ENCODE measurements around the gene LILRB5. TPM values are rescaled to one million over a fixed set of nuclear protein-coding genes. Genes with fewer than 3 reads are reported as not detected.
"Not testable (repeated sequence)": the region's sequence is repeated elsewhere in the genome, so short reads cannot be mapped to it uniquely, and the experiment has no call there.

The LILRB5 gene
- total RNA-seq, 1 donor from 2014 or later = 9.1 TPM

DNA sequence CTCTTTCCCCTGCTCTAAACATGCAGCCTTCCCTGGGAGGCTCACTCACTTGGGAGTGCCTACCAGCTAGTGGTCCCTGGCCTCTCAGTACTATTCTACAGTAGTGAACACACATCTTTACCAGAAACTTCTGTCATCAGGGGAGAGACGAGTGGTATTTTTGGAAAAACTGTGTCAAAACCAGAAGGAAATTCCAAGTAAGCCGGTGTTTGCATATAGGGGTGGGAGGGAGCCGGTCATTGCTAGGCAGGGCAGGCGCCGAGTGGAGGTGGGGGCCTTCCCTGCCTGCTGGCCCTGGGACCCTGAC, 49.4 kb downstream of the LILRB5 start:
- H3K9me3 ChIP-seq = no peaks in the 10 kb centered on the region
- intact Hi-C loops (cut with DNase I) = no loop called here
- peak overlapping the region; percentile 21 for H3K4me3 ChIP-seq
- no peak for DNase-seq
- TF ChIP-seq, protein P1, sequence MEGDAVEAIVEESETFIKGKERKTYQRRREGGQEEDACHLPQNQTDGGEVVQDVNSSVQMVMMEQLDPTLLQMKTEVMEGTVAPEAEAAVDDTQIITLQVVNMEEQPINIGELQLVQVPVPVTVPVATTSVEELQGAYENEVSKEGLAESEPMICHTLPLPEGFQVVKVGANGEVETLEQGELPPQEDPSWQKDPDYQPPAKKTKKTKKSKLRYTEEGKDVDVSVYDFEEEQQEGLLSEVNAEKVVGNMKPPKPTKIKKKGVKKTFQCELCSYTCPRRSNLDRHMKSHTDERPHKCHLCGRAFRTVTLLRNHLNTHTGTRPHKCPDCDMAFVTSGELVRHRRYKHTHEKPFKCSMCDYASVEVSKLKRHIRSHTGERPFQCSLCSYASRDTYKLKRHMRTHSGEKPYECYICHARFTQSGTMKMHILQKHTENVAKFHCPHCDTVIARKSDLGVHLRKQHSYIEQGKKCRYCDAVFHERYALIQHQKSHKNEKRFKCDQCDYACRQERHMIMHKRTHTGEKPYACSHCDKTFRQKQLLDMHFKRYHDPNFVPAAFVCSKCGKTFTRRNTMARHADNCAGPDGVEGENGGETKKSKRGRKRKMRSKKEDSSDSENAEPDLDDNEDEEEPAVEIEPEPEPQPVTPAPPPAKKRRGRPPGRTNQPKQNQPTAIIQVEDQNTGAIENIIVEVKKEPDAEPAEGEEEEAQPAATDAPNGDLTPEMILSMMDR (IDR thresholded peaks at IDR 0.05) = no peak
- peaks cover 77% of the 10 kb centered on the region for H3K4me1 ChIP-seq
- peak overlapping the region; percentile 92 for H3K27ac ChIP-seq
- H3K36me3 ChIP-seq = peaks cover 53% of the 10 kb centered on the region
- no peaks in the 10 kb centered on the region for H3K27me3 ChIP-seq
- ATAC-seq = no peak

DNA sequence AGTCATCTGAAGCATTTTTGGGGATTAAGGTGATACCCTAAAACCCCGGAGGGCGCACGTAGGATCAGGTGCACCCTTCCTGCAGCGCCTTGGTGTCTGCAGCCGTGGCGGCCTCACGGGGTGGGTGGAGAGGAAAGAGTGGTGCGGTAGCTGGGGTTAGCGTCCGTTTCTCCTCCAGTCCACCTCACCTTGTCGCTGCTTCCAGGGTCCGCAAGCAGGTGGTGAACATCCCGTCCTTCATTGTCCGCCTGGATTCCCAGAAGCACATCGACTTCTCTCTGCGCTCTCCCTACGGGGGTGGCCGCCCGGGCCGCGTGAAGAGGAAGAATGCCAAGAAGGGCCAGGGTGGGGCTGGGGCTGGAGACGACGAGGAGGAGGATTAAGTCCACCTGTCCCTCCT, 49.9 kb downstream of the LILRB5 start:
- ATAC-seq; H3K27me3 ChIP-seq; H3K9me3 ChIP-seq; intact Hi-C loops (cut with DNase I): not testable (repeated sequence)
- H3K27ac ChIP-seq = peak overlapping the region; percentile 92
- peaks cover 82% of the 10 kb centered on the region for H3K4me1 ChIP-seq
- H3K4me3 ChIP-seq = peak overlapping the region; percentile 21
- peak; percentile 78 for DNase-seq
- peaks cover 58% of the 10 kb centered on the region for H3K36me3 ChIP-seq

DNA sequence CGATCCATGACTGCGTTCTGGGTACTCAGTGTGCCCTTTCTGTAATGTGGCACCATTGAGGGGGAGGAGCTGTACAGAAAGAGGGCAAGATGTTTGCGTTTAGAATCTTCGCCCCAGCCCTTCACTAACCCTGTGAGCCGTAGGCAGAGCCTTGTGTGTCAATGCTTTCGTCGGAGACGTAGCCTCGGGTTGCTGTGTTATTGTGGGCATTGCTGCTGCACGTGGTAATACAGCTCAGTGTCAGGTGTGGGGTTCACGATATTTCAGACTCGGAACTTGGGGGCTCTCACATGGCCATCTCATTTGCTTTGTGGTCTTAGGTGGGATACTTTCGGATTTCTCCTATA, 50.3 kb downstream of the LILRB5 start:
- peak overlapping the region; percentile 92 for H3K27ac ChIP-seq
- TF ChIP-seq, protein P1 (IDR thresholded peaks at IDR 0.05) = no peak
- intact Hi-C loops (cut with DNase I) = no loop called here
- H3K4me3 ChIP-seq = peak overlapping the region; percentile 21
- H3K36me3 ChIP-seq = peaks cover 61% of the 10 kb centered on the region
- peaks cover 85% of the 10 kb centered on the region for H3K4me1 ChIP-seq
- no peaks in the 10 kb centered on the region for H3K9me3 ChIP-seq
- DNase-seq (no peak), ATAC-seq (no peak)
- H3K27me3 ChIP-seq = no peaks in the 10 kb centered on the region

DNA sequence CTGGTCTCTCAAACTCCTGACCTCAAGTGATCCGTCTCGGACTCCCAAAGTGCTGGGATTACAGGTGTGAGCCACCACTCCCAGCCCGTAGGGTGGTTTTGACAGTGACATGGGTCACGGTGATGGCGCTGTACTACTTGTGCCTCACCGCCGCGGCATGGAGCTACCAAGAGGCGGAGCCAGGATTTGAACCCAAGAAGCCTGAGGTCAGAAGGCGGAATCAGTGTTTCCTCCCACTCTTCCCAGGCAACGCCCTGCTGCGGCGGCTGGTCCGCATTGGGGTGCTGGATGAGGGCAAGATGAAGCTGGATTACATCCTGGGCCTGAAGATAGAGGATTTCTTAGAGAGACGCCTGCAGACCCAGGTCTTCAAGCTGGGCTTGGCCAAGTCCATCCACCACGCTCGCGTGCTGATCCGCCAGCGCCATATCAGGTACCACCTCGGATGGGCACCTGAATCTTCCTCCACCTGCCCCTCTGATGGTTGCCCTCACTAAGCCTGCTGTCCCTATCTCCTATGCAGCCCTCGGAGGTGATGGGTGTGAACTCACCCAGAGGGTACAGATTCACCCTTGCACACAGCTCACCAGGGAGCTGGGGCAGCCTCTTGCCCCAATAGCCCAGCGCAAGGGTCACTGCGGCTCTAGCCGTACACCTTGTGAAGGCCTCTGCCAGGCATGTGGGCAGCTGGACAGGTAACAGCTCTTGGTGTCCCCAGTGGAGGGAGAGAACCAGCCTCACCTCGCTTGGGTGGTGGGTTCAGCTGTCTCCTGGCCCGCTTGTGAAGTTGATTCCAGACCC, 50.8 kb downstream of the LILRB5 start:
- no peaks in the 10 kb centered on the region for H3K27me3 ChIP-seq
- no peaks in the 10 kb centered on the region for H3K9me3 ChIP-seq
- peaks cover 67% of the 10 kb centered on the region for H3K36me3 ChIP-seq
- TF ChIP-seq, protein P1 (IDR thresholded peaks at IDR 0.05) = no peak
- H3K27ac ChIP-seq = peak overlapping the region; percentile 92
- DNase-seq (peak; percentile 71), ATAC-seq (no peak)
- intact Hi-C loops (cut with DNase I) = no loop called here
- peaks cover 89% of the 10 kb centered on the region for H3K4me1 ChIP-seq
- peak overlapping the region; percentile 21 for H3K4me3 ChIP-seq

DNA sequence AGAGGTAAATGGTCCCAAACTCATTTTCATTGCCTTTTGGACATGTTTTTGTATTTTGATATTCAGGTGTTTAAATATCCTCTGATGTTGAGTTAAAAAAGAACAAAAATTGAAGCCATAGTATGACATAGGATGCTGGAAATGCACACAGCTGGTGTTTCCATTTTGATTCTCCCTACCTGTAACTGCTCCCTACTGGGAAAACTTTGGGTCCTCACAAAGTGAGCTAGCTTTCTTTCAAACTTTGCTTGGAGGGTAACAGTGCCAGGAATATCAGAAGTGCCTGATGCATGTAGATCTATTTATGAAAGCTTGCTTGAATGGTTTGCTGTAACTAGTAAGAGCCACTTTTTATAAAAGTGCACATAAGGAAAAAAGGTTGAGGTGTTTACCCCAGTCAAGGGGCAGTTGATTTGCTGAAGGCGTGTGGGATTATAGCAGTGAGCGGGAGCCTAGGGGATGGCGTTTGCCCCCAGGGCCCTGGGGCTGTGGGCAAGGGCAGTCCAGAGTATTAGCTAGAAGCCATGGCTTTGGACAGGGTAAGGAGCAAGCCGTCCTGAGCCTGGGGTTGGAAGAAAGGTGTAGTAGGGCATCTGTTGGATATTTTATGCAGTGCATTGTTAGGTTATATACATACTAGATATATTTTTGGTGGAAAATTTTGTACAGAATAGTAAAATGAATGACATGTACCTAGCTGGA, 52.2 kb downstream of the LILRB5 start:
- H3K27ac ChIP-seq = no peak overlapping the region
- TF ChIP-seq, protein P1 (IDR thresholded peaks at IDR 0.05) = no peak
- peak overlapping the region; percentile 90 for H3K4me3 ChIP-seq
- no peaks in the 10 kb centered on the region for H3K27me3 ChIP-seq
- intact Hi-C loops (cut with DNase I) = no loop called here
- peaks cover 80% of the 10 kb centered on the region for H3K4me1 ChIP-seq
- peaks cover 68% of the 10 kb centered on the region for H3K36me3 ChIP-seq
- no peaks in the 10 kb centered on the region for H3K9me3 ChIP-seq
- DNase-seq (no peak), ATAC-seq (no peak)

DNA sequence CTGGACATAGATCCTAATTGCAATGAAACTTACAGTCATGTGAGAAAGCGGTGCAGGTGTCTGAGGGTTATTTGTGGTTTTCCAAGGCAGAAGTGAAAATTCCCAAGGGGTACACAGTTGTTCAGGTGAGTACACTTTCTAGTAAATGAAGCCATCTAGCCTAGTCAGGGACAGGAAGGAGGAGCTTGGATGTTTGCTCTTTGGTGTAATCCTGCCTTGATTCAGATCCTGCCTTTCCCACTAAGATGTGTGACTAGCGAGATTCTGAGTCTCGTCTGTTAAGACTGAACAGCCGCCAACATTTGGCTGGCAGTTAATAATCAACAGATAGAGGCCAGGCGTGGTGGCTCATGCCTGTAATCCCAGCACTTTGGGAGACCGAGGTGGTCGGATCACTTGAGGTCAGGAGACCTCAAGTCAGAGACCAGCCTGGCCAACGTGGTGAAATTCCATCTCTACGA, 53.9 kb downstream of the LILRB5 start:
- intact Hi-C loops (cut with DNase I) = no loop called here
- TF ChIP-seq, protein P1 (IDR thresholded peaks at IDR 0.05) = no peak
- ATAC-seq (no peak), DNase-seq (no peak)
- H3K9me3 ChIP-seq = no peaks in the 10 kb centered on the region
- H3K27ac ChIP-seq = peak overlapping the region; percentile 45
- no peaks in the 10 kb centered on the region for H3K27me3 ChIP-seq
- peak overlapping the region; percentile 90 for H3K4me3 ChIP-seq
- peaks cover 68% of the 10 kb centered on the region for H3K36me3 ChIP-seq
- peaks cover 66% of the 10 kb centered on the region for H3K4me1 ChIP-seq

Data from upper lobe of right lung (tissue), 1 donor.